NK-92 treated with Interleukin-12 subunit alpha and Interleukin-12 subunit beta, amount 100 ng/mL, for 24 hours (cell line): ENCODE results near the gene SRA1.

Experiments used
- DNase-seq: peaks from one replicate; lab custom pipeline; 2025; lab: John Stamatoyannopoulos, UW

Gene SRA1

DNA sequence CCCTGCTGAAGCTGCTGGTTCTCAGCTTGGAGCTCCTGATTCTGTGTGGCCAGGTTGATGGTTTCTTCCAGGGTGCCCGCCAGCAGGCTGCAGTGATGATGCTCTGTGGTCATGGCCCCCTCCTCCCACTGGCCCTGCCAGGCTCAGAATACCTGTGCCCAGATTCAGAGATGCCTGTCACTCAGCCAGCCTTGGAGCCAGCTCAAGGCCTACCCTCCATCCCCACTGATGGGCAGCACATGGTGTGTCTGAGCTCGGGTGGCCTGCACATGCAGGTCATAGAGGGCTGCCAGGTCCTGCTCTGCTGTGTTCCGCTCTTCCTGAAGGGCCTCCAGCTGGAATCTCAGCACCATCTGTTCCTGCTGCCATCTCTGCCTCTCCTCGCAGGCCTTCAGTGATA, 12.8 kb upstream of the SRA1 start:
- no peak for DNase-seq

DNA sequence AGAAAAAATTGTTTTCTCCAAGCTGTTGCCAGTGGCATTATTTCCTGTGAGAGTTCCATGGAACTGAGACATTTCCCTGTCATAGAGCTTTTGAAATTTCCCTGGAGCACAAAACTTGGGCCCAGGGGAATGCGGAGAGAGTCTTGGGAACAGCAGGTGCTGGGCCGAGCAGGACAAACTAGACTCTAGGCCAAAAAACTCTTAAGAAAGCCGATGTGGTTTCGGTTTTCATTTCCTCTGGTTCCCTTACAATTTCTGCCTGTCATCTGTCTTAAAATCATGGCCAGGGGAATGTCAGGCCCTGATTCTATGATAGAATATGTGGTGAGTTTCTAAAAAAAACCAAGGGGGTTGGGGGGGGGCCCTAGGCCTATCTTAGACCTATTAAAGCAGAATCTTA, 11.9 kb upstream of the SRA1 start:
- DNase-seq: no peak

DNA sequence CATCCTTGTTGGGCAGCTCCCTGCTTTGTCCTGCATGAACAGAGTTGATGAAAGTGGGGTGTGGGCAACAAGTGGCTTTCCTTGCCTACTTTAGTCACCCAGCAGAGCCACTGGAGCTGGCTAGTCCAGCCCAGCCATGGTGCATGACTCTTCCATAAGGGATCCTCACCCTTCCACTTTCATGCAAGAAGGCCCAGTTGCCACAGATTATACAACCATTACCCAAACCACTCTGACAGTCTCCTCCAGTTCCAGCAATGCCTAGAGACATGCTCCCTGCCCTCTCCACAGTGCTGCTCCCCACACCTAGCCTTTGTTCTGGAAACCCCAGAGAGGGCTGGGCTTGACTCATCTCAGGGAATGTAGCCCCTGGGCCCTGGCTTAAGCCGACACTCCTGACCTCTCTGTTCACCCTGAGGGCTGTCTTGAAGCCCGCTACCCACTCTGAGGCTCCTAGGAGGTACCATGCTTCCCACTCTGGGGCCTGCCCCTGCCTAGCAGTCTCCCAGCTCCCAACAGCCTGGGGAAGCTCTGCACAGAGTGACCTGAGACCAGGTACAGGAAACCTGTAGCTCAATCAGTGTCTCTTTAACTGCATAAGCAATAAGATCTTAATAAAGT, 11.3 kb upstream of the SRA1 start:
- no peak for DNase-seq

DNA sequence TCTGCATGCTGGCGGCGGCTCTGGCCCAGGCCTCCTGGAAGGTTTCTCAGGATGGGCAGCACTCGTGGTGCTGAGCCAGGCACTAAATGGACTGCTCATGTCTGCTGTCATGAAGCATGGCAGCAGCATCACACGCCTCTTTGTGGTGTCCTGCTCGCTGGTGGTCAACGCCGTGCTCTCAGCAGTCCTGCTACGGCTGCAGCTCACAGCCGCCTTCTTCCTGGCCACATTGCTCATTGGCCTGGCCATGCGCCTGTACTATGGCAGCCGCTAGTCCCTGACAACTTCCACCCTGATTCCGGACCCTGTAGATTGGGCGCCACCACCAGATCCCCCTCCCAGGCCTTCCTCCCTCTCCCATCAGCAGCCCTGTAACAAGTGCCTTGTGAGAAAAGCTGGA, 10.6 kb upstream of the SRA1 start:
- DNase-seq: no peak

DNA sequence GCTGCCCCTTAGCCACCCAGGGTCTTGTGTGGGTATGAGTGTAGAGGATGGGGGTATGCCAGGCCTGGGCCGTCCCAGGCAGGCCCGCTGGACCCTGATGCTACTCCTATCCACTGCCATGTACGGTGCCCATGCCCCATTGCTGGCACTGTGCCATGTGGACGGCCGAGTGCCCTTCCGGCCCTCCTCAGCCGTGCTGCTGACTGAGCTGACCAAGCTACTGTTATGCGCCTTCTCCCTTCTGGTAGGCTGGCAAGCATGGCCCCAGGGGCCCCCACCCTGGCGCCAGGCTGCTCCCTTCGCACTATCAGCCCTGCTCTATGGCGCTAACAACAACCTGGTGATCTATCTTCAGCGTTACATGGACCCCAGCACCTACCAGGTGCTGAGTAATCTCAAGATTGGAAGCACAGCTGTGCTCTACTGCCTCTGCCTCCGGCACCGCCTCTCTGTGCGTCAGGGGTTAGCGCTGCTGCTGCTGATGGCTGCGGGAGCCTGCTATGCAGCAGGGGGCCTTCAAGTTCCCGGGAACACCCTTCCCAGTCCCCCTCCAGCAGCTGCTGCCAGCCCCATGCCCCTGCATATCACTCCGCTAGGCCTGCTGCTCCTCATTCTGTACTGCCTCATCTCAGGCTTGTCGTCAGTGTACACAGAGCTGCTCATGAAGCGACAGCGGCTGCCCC, 10.0 kb upstream of the SRA1 start:
- no peak for DNase-seq

DNA sequence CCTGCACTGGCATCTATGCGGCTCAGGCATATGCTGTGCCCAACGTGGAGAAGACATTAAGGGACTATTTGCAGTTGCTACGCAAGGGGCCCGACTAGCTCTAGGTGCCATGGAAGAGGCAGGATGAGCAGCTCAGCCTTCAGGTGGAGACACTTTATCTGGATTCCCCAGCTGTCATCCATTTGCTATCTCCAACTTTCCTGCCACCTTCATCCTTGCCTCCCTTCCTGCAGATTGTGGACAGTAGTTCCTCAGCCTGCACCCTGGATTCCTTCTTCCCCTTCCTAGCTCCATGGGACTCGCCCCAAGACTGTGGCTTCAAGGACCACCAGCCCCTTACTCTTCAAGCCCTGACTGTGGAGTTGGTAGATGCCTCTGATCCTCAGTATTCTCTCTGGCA, 9.4 kb upstream of the SRA1 start:
- no peak for DNase-seq

DNA sequence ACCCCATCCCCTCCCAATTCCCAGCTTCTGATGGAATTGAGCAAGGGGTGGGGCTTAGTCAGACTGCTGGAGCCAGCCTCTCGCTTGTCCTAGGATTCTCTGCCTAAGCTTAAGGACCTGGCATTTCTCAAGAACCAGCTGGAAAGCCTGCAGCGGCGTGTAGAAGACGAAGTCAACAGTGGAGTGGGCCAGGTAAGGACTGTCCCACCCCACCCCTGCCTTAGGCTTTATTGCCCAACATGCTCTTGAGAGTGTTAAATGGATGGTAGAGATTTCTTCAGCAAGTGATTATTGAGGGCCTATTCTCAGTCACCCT, 8.5 kb upstream of the SRA1 start:
- DNase-seq: no peak

DNA sequence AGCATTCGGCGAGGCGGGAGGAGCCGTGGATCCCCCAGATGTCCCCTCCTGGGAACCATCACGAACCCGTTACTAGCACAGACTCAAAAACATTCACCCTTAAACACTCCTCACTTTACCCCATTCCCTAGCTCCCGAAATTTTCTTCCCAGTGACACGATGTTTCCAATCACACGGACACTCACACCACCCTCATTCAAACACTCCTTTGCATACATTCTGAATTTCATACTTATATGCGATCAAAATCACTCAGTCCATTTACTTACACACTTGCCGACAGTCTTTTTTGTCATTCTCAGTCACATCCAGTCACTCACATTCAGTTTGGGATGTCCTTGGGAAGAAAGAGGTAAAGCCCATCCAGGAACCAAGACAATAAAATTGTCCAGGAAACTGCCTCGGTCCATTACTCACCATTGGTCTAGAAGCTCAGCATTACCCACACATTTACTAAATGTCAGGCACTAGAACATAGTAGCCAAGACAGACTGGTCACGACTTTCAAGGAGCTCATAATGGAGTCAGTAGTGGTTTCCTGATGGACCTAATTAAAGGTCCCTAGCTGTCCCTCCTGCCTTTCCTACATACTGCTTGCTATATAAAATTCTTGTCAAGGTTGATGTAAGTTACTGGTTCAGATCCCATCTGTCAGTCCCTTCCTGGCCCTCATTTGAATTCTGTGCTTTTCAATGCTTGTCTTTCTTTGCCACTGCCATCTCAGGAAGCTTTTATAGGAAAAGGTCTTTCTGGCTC, 7.9 kb upstream of the SRA1 start:
- no peak for DNase-seq

DNA sequence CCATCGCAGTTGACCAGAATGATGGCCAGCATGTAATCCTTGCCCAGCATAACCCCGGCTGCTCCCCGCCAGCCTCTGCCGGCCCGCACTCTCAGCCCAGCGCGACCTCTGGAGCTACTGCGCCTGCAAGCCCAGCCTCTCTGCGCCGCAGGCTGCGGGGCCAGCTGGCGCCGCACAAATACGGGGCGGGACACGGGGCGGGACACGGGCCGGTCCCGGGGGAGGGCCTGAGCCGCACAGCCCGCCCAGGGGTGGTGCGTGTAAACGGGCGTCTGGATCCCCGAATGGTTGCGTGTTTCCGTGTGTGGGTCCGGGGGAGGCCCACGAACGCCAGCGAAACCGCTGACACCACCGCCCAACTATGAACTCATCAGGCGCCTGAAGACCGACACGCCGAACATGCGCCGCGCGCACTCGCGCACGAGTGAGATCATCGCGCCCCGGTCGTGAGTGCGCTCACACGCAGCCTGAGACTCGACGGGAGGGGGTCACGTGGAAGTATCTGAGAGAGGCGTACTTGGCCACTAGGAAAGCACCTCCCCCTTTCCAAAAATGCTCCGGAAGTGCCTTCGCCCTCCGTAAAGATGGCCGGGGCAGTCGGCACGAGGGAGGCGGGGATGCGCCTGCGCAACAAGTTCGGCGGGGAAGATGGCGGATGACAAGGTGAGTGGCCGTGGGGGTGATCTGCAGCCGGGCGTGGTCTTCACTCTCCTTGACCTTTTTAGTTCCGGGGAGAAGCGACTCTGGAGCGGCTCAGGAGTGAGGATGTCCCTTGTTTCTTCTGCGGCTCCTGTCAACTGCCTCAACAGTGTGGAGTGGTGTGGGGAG, 7.1 kb upstream of the SRA1 start, which contains the start of the genes APBB3 and SLC35A4:
APBB3 (minus strand) TSS at position 403 of the 828 bp plus-strand sequence; CDS start at position 50, 353 bp downstream.
SLC35A4 (plus strand) TSS at position 633 of the 828 bp plus-strand sequence. CDS start 2,342 bp downstream, outside the sequence.
- peak; percentile 96 for DNase-seq

DNA sequence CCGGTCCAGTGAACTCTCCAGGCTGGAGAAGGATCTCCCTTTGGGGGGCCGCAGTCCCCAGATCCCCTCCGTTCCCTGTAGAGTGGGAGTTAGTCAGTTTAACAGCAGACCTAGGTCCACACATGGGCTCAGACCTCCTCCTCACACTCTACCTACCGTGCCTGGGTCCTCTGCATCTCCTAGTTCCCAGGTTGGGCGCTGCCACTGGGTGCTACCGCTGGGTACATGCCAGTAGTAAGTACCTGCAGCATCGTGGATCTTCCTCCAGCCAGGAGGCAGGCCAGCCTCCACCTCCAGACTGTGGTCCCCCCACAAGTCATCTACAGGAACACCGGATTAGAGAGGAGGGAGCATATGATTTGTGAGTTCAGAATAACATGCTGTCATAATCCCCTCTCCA, 6.3 kb upstream of the SRA1 start:
- no peak for DNase-seq

DNA sequence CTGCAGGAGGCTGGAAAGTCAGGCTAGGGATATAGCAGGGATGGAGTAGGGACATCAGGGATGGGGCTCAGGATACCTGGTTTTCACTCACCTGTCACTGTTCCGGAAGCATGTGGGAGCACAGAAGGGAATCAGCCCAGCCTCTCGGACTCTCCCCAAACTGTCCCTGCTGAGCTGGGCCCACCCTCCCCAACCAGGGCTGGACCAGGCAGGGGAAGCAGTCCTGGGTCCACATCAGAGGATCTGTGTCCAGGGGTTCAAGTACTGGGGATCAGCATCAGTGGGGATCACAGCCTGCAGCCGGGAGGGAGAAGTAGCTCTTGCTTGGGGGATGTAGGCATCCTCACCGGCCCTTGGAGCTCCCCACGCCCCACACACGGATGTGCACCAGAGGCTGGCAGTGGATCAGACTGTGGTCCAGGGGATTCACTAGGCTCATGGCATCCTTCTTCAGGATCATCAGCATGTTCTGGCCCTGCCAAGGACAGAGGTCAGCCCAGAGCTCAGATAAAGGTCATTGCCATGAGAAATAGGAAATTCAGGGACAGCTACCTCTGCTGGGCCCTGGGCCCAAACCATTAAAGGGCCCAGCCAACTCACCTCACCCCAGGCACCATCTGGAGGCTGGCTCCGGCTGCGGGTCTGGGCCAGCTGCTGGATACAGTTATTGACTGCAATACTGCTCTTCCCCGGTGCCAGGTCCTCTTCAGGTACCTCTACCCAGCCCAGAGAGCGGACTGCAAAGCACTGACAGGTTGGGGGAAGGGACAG, 4.7 kb upstream of the SRA1 start:
- no peak for DNase-seq

DNA sequence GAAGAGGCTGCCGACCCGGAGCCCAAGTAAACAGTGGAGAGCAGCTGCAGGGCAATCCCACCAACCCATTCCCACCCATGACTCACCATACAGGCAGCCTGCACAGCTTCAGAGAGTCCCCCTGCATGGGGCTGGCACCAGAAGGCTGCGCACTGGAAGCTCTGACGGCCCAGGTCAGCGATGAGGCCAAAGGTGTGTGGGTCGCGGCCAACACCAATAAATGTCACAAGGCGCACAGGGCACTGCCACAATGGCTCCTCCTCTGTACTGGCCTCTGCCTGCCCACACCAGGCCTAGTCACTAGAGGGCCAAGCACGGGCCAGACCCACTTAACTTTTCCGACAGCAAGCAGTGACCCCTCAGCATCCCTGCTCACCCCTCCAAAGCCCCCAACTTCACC, 3.0 kb upstream of the SRA1 start:
- DNase-seq: no peak

DNA sequence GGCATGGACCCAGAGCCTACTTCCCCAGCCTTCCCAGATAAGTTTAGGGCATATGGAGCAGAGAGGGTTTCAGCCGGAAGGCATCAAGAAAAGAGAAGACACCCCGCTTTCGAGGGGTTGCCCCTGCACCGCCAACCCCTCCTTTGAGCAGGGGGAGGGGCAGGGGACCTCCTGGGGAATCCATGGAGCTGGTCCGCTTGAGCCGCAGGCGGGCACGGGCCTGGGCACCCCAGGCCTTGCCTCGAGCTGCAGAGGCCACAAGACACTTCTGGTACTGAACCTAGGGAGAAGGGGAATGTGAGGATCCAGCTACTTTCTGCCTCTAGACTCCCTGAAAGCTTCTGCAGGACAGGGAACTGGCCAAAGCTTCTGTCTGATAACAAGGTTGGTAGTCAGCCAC, 1.3 kb upstream of the SRA1 start:
- DNase-seq: no peak

DNA sequence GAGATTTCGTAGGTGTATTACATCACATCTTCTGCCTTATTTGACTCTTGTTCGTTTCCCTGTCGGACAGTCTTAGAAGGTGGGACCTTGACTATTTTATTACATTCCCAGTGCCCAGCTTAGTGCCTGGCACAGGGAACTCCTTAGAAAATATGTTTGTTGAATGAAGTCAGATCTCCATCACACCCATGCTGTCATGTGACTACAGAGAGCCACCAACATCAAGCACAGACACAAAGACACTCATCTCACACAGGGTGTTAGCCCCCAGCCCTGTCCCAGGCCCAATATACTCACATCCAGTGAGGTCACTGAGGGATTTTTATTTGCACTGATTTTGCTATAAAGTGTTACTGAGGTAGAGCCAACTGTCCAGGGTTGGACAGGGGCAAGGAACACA, 692 bp upstream of the SRA1 start:
- DNase-seq: no peak

DNA sequence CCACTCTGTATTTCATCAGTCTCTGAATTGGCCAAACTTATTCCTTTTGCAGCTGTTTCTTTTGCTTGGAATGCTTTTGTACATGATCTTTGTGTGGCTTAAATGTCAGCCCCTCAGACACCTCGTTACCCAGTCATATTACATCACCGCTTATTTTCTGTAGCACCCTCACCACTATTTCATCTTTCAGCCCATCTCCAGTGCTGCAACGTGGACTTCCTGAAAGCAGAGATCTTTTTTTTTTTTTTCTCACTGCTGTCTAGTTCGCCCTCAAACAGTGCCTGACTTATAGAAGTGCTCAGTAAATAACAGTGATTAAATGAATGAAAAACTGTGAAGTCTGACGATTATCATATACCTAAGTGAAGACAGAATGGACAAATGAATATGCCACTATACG, 835 bp downstream of the SRA1 start:
- DNase-seq: no peak

DNA sequence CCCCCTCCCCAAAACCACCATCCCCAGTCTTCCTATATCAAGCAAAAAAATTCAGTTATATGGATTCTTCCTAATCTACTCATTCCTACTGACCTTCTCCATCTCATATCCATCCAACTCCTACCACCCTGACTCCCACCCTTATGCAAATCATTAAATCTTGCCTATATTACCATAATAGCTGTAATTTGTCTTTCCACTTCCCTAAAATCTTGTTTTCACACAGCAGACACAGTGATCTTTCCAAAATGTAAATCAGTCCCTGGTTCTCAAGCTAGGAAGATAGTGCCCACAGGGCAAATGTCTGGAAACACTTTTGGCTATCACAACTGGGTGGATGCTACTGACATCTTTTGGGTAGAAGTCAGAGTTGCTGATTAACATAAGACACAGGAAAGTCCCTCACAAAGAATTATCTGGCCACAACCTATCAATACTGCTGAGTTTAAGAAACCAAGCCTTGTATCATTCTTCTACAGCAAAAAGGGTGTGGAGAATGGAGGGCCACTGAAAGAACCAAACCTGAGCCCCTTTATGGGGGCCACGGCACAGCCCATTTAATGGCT, 1.4 kb downstream of the SRA1 start:
- no peak for DNase-seq

DNA sequence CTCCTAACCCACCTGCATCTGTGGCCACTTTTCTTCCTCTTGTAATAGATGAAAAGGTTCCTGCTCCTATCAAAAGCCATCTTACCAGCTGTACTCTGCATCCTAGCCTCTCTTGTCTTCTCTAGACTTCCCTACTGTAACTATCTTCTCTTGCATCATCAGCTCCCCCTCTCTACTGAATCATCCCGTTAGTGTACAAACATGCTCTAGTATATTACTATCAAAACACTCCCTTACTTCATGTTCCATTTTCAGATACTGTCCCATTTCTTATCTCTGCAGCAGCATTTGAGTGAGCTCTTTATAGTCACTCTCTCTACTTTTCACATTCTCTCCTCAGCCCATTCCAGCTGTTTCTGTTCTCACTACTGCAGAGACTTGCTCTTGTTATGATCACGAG, 2.8 kb downstream of the SRA1 start:
- no peak for DNase-seq

DNA sequence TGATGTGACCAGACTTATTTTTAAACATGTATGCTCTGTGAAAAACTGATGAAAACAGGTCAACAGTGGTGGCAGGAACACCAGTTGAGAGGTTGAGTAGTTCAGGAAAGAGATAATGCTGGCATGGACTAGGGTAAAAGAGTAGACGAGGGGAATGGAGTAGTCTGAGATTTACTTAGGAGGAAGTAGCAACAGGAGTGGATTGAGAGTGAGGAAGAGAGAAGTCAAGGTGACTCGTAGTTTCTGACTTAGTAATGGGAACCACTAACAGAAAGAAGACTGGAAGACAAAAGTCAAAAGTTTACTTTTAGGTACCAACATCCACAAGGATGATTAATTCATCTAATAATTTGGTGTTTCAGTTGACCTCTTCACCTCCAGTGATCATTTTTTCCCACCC, 3.6 kb downstream of the SRA1 start:
- DNase-seq: no peak

DNA sequence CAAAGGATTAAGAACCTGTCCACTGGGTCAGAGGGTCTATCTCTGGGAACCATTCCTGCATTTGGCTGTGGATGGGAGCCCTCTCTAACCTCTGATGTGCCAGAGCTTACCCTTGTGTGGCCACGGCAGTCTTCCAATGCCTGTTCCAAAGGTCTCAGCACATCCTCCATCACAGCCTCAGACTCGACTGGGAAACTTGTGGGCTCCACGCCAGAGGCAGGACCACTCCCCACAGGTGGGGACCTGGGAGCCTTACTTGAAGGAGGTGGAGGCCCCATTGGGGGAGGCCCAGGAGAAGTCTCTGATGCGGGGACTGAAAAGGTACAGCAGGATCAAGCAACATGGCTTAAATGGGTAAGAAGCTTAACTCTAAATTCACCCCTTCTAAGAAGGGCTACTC, 5.4 kb downstream of the SRA1 start:
- no peak for DNase-seq

DNA sequence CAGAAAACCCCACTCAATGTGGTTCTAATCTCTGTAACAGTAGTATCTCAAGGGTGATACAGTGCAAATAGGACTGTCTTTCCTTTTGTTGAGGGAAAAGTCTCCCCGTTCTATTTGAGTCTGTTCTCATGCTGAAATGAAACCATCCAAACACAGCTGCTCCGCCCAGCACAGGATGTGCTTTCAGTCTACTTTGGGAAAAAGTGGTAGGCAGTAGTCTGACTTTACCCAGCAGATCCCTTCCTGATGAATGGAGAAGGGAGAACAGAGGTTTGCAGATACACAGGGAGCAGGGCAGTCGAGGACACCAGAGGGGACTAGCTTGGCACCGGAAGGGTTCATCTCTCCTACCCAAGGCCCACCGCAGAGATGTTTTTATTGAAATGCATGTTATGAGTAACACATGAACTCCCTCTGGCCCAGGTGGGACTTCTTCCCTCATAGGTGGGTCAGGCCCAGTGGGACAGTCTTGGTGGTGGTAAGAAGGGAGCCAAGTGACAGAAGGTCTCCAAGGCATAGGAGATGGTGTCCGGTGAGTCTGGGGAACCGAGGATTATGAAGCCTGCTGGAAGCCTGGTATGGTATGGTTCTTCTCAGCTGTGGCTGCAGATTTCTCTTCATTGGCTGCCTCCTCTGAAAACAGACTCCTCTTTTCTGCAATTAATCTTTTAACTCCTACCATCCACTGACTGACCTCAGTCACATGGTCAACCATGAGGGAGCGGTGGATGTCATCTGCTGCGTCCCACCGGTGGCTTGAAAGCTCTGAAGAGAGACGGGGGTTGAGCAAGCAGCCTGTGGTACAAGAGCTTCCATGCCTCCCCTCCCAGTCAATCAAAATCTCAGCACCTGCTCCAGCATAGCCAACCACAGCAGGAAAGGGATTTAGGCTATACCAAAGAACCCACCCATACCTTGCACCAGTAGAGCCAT, 6.9 kb downstream of the SRA1 start:
- DNase-seq: no peak
